GM18508 (cell line): ENCODE results near the gene CDT1.
A peak's percentile ranks its signal among the peaks of the same experiment; 100 is the strongest.

Experiments used
- ATAC-seq: cut with Tn5 transposase; IDR thresholded peaks from one replicate; pipeline ENCODE4 v1.9.1; 2021; ENCODE audit warnings: moderate number of reproducible peaks; ENCODE audit not compliant: insufficient read depth, unreplicated experiment

The CDT1 gene

DNA sequence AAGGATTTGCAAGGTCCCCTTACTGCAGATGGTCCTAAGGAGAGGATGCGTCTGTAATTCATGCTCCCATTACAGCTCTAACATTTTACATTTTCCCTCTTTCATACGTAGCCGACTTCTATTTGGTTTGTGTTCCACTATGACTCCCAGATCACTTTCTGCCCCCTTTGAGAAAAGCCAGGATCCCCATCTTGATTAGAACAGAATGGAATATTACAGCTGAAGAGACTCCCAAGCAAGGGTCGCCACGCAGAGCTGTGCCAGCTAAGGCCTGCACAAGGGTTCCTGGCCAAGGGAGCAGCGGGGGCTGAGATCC is 3.4 kb upstream of the CDT1 start:
- ATAC-seq, result no peak

DNA sequence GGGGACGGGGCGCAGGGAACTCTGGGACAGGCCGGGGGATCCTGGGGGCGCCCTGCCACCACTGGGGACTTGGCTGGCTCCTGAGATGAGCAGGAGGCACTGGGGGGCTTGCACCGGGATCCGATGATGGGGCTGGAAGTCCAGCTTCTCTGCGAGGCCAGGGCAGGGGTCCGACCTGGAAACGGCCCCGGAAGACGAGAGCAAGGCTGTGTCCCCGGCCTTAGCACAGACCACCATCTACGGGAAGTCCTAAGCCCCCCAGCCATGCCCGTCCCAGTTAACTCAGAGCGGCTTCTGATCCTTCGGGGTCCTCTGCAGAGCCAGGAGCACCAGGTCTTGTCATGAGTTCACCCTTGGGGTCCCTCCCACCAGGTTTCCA is 573 bp downstream of the CDT1 start:
- no peak for ATAC-seq

DNA sequence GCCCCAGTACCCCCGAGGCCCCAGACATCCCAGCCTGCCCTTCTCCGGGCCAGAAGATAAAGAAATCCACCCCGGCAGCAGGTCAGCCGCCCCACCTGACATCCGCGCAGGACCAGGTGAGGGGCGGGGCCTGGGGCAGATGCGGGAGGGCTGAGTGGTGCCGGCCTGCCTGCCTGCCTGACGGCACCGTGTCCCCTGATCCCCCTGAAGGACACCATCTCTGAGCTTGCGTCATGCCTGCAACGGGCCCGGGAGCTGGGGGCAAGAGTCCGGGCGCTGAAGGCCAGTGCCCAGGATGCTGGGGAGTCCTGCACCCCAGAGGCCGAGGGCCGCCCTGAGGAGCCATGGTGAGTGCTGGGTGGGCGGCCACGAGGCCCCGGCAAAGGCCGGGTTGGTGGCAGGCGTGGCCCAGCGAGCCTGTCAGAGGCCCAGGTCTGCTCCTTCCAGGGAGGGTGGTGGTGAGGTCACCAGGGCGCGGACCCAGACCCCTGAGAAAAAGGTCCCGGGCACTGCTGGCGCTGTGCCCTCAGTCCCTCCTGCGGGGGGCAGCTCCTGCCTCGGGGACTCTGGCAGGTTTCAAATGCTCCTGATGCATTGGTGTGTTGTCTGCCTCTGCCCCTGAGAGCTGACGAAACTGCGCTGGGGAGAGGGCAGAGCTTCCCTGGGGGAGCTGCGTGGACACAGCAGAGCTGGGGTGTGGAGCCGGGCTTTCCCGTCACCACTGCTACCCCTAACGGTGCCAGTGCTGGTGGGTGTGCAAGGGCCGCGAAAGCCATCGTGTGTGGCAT is 1.2 kb downstream of the CDT1 start:
- ATAC-seq, result no peak

DNA sequence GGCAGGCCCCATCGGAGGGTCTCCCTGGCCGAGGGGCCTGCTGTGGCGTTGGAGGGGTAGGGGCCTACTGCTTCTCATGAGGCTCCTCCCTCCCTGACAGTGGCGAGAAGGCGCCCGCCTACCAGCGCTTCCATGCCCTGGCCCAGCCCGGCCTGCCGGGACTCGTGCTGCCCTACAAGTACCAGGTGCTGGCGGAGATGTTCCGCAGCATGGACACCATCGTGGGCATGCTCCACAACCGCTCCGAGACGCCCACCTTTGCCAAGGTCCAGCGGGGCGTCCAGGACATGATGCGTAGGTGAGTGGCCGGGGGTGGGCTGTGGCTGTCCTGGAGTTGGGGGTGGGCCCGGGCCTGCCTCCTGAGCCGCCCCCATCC is 1.7 kb downstream of the CDT1 start:
- no peak for ATAC-seq

DNA sequence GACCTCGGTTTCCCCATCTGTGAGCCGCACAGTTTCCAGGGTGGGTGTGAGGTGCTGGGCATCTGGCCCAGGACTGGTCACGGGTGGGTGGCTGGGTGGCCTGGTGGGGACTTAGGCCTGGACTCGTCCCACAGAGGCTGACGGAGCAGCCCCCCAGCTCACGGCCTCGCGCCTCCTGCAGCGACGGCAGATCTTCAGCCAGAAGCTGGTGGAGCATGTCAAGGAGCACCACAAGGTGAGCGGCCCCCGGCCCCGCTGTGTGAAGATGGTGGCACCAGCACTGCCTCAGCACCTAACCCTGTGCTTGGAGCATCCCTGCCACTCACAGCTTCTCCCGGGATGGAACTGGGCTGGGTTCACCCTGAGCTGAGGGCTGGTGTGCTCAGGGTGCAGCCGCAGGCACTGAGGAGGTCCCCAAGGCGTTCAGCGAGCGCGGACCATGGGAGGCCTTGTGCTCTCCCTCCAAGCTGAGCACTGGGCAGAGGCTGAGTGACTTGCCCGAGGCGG is 2.4 kb downstream of the CDT1 start:
- ATAC-seq, result no peak

DNA sequence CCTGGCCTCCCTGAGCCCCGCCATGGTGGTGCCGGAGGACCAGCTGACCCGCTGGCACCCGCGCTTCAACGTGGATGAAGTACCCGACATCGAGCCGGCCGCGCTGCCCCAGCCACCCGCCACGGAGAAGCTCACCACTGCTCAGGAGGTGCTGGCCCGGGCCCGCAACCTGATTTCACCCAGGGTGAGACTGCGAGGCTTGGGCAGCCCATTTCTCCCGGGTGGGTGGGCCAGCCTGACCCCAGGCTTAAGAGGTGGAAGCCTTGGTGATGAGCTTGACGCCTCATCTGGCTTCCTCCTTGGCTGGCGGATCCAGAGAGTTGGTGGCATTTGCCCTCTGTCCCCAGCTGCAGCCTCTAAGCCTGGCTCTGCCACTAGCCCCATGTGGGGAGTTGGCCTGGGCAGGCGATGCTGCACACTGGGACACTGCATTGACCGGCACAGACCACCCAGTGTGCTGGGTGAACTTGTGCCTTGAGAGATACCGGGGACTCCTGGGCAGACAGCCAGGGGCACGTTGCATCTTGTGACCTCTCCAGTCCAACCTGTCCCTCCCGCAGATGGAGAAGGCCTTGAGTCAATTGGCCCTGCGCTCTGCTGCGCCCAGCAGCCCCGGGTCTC is 3.0 kb downstream of the CDT1 start:
- no peak for ATAC-seq

DNA sequence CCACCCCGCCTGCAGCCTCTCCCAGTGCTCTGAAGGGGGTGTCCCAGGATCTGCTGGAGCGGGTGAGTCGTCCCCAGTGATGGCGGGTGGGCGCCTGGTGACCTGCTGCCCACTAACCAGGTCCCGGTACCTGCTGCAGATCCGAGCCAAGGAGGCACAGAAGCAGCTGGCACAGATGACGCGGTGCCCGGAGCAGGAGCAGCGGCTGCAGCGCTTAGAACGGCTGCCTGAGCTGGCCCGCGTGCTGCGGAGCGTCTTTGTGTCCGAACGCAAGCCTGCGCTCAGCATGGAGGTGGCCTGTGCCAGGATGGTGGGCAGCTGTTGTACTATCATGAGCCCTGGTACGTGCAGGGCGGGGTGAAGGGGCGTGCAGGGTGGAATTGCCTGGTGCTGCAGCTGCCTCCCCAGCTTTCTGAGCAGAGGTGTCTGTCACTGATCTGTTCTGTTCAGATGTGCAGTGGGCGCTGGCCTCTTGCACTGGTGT is 3.6 kb downstream of the CDT1 start:
- ATAC-seq, result no peak

DNA sequence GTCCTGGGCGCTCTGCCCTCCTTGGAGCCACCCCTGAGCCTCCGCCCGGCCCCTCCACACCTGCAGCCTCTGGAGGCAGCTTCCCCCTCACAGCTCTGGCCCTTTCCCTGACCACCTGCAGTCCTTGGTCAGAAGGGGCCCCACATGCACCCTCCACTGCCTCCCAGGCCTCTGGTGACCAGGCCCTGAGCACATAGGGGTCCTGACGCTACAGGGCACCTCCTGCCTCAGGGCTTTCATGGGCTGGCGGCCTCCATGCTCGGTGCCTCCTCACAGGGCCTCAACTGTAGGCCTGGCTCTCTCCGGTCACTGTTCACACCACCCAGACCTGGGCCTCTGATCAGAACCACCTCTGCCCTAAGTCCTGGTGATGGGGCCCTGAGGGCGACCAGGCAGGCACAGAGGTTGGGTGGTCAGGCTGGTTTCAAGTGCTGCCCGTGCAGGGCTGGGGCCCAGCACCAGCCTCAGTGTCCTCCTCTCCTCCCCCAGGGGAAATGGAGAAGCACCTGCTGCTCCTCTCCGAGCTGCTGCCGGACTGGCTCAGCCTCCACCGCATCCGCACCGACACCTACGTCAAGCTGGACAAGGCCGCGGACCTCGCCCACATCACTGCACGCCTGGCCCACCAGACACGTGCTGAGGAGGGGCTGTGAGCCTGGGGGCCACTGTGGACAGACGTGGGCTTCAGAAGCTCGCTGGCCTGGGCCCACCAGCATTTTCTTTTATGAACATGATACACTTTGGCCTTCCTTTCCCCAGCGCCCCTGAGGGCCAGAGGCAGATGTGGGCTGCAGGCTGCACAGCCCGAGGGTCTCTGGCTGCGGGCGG is 4.3 kb downstream of the CDT1 start:
- ATAC-seq, result no peak

DNA sequence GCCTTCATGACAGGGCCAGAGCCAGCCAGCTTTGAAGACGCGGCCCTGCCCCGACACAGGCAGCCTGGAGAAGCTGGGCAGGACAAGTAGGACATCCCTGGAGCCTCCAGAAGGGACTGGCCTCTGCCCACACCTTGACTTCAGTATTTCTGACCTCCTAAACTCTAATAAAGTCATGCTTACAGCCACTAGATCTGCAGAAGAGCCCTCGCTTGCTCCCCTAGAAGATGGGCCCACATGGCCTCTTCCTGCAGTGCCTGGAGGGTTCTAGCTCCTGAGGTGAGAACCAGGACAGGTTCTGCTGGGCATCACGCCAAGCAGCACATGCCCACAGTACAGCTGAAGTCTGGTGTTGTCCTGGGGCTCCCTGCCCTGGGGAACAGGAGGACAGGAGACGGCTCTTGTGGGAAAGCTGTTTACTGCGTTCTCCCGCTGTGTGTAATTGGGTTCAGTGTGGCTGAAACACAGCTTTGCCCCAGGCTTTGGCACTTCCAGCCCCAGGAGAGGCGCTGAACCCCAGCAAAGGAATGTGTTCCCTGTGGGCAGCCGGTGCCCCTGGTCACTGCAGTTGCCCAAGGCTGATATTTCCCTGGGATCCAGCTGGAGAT is 5.6 kb downstream of the CDT1 start:
- ATAC-seq, result no peak

DNA sequence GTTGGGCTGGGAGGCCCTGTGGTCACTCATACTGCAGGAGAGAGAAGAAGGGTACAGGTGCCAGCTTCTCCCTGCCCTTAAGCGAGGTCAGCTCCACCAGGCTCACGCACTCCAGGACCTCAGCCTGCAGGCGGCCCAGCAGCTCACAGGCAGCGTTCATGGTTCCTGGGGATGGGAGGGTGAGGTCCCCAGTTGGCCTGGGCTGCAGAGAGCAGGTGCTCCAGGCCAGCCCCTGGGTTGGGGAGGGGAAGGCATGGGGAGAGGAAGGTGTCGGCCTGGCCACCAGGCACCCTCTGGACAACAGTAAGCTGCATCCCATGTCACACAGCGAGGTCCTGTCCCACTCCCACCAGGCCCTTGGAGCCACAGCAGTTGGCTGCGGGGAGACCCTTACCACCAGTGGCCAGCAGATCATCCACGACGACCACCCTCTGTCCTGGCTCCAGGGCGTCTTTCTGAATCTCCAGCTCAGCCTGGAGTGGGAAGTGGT is 6.1 kb downstream of the CDT1 start:
- no peak for ATAC-seq

DNA sequence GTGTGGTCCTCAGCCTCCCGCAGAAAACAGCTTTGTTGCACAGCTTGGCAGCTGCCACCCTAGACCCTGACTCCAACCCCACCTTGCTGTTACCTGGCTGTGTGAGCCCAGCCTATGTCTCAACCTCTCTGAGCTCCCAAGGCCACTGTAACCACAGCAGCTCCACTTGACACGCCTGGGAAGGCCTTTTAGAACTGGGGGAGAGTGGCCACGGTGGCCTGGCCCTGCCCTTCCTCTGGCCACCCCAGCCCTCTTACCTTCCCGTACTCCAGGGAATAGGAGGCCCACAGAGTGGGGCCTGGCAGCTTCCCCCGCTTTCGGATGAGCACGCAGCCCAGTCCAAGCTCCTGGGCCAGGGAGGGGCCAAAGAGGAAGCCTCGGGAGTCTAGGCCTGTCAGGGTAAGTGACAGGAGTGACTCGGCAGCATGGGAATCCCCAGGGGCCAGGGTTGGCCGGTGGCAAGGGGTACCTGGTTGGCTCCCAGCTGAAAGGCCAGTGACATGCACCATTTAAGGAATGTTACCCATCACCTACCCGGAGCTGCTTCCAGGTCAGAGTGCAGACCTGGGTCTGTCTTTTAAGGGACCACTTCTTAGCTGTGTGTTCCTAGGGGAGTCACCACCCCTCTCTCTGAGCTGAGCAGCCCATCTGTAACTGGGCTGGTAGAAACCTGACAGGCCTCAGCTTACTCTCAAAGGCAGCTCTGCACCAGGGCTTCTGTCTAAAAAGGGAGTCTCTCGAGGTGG is 6.8 kb downstream of the CDT1 start:
- no peak for ATAC-seq

DNA sequence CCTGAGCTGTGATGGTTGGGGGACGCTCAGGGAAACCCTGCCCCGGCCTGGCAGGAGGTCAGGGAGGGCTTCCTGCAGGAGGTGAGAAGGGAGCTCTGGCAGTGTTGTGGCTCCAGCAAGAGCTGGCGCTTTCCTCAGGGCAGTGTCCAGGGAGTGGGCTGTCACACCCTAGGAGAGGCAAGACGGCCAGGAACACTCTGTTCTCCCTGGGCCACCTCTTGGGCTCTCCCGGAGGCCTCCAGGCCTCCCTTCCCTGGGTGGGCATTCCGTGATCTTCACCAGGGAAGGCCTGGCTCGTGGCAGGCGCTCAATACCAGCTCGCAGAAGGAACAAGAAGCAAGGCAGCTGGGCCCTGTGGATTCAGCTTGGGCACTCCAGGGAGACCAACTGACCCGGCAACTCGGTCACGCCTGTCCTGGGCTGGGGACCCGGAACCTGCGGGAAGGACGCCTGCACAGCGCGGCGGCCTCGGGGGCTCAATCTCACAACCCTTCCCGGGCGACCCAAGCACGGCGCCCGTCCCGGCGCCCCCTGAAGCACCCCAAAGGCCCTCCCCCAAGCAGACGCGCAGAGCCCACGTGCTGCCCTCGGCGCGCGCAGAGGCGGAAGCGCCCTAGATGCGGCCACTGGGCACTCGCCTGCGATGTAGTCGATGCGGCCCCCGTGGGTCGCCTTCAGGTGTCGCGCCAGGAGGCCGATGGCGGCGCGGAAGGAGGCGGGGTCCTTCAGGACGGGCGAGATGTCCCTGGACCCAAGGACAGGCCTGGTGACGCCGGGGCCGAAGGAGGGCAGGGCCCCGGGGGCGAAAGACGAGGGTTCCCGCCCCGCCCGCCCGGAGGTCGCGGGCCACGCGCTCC is 7.6 kb downstream of the CDT1 start:
- ATAC-seq, result peak; percentile 24

DNA sequence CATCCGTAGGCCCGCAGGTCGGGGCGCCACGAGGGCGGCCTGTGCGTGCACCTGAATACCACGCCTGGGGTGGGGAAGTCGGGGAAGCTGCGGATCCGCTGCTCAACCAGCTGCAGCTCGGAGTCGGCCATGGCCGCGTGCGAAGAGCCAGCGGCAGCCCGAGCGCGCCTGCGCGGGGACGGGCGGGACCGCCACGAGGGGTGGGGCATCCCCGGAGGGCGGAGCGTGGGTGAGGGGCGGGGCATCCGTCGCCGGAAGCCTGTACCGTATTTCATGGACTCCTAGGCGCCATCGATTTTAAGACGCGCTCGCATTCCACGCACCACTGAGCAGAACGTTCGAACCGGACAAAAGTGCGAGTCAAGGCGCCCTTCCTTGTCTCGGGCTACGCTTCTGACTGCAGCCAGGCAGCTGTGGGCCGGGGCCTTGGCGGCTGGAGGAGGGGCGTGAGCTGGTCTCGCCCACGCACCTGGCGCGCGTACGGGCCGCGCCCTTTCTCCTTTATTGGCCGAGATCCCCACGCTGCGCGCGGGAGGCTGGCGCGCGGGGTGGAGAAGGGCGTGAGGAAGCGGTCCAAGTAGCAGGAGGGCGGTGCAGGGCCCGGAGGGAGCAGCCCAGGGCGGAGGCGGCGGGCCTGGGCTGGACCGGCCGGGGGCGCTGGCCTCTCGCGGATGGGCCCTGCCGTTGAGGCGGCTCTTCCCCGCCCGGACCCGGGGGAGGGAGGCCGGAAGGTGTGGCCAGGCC is 8.4 kb downstream of the CDT1 start, which contains the start of gene APRT:
APRT (minus strand) TSS at position 160 of the 744 bp plus-strand sequence; CDS start at position 131, 29 bp downstream.
- ATAC-seq, result peak; percentile 47

DNA sequence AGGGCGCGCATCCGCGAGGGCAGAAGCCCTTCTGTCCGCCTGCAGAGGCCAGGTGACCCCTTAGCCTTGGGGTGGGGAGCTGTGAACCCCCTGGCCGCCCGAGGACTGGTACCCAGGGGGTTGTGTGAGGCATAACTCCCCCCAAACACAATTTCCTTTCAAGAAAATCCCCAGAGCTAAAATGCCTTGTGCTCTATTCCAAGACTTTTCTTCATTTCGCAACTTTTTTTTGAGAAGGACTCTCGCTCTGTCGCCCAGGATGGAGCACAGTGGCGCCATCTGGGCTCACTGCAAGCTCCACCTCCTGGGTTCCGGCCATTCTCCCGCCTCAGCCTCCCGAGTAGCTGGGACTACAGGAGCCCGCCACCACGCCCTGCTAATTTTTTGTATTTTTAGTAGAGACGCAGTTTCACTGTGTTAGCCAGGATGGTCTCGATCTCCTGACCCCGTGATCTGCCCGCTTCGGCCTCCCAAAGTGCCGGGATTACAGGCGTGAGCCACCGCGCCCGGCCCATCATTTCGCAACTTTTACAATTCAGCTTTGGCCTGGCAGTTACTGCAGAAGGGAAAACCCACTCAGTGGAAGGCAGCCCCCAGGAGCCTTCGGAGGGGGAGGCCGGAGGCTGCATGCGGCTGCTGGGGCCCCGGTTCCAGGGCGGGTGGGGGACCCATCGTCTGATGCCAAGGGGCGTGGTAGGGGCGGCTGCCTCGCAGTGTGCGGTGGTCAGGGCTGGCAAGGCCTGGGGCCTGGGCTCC is 9.1 kb downstream of the CDT1 start:
- no peak for ATAC-seq

DNA sequence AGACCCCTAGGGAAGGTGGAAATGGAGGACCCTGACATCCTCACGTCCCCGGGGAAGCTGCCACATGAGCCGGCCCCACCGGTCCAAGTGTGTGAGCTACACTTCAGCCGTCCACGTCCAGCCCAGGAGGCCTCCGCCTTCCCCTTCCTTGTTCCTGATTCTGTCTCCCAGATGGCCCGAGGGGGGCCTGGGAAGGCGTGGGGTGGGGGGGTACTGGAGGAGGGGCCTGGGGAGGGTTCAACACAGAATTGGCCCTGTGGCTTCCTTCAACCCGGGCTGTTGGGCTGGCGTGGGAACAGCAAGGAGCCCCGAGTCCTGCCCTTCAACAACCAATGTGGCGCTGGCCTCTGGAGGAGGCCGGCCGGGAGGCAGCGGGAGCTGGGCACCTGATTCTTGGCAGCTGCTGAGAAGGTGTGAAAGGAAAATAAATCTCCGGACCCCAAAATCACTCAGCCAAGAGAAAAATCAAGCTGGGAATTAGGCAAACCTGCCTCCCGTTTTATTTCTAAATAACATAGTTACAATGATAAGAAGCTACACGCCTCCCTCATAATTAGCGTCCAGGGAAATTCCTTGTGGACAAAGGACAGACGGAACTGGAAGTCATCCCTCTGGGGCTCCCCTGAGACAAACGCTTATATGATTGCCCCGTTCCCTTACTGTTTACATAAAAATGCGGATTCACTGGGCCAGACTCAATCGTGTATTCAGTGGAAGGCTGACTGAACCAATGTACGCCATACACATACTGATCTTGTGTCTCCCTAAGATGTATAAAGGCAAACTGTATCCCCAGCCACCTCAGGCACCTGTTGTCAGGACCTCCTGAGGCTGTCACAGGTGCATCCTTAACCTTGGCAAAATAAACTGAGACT is 9.9 kb downstream of the CDT1 start:
- ATAC-seq, result no peak

DNA sequence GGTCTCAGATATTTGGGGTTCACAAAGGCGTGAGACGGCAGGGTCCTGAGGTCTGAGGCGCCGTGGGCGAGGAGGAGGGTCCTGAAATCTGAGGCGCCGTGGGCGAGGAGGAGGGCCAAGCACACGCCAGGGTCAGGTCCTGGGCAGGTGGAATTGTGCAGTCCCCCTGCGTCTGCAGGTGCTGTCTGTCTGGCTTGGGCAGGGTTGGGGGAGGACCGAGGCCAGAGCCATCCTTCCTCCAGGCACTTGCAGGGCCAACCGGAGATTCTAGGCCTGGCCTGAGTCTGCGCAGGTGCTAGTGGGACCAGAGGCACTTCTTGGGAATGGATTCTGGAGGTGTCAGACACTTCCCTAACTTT is 10.5 kb downstream of the CDT1 start:
- no peak for ATAC-seq

DNA sequence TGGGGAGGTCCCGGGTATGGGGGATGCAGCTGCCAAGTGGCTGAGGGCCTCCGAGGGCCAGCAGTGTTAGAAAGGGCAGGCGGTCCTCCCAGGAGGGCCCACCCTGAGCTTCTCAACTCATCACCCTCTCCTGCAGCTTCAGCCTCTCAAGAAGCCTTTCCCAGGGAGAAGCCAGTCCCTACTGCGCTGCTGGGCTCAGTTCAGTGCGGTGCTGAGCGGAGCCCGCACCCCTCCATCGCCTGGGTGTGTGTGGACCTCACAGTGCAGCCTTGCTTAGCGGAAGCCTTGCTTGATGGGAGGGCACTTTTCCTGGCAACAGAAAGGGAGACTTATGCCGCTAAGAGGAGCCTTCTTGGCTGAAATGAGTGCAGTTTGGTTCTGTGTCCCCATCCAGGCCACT is 11.6 kb downstream of the CDT1 start:
- ATAC-seq, result no peak
